ENCODE results near the gene MYO1B.
"Not testable (repeated sequence)": the region's sequence is repeated elsewhere in the genome, so short reads cannot be mapped to it uniquely, and the experiment has no call there.

Gene MYO1B

DNA sequence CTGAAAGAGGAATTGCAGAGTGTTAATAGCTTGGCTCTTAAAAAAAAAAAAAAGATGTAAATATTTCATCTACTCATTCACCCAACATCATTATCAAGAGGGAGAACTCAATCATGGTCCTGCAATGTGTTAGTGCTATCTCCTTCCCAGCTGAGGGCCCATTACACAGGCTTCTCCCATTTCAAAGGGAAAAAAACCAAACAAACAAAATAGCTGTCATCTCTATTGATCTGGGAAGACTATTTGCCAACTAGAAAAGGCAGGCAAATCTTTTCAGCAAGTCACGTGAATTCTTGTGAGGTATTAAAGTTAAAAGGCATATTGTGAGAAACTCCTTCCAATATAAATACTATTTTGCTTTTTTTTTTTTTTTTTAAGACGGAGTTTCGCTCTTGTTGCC lies 194.3 kb downstream of the MYO1B start:
- Histone ChIP-seq H3K9me3 (ENCODE audit: control insufficient read depth, insufficient read depth, low read length) (no peaks in the 10 kb centered on the region), H3K4me1 (ENCODE audit: control insufficient read depth, insufficient read depth, low read length) (no peaks in the 10 kb centered on the region), H3K4me3 (ENCODE audit: low read length) (no peak overlapping the region), H3K27me3 (ENCODE audit: control insufficient read depth, insufficient read depth, low read length) (no peaks in the 10 kb centered on the region), H3K36me3 (ENCODE audit: control insufficient read depth, insufficient read depth, low read length) (no peaks in the 10 kb centered on the region), H3K27ac (ENCODE audit: low read length) (no peak overlapping the region)
- DNase-seq (ENCODE audit: low read depth, low spot score): no peak
- no CpG with 5 or more reads among the region's 3 CpGs for WGBS (ENCODE audit: insufficient coverage, insufficient read length)

DNA sequence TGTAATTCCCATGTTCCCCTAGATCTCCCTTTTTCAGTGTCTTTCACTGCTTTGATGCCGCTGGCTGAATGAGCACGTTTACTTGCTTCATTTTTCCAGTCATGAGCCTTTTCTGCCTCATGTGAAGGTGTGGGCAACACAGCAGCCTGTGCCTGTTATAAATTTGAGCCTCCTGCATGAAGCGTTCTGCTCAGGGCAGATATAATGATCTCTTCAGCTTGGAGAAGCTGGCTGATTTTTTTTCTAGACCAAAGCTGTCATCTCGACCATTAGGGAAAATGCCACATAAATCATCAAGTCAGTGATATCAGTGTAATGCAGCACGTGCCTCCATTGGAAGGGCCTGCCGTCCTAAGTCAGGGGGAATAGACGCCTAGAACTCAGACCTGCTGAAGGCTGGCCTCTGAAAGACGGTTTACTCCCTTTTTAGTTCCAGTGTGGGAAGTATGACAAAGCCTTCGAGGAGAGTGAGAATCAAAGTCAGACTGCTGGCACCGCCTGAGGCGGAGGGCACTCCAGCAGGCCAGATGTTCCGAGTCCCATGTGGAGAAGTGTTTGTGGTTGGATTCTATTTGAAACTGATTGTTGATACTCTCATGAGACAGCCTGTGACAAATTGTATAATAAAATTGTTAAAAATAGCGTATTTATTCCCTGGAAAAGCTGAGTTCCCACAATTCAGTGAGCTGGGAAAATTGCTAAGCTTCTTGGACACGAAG lies 196.5 kb downstream of the MYO1B start:
- no peaks in the 10 kb centered on the region for H3K9me3 ChIP-seq (ENCODE audit: control insufficient read depth, insufficient read depth, low read length)
- DNase-seq (ENCODE audit: low read depth, low spot score): no peak
- H3K27me3 ChIP-seq (ENCODE audit: control insufficient read depth, insufficient read depth, low read length): no peaks in the 10 kb centered on the region
- H3K4me1 ChIP-seq (ENCODE audit: control insufficient read depth, insufficient read depth, low read length): no peaks in the 10 kb centered on the region
- H3K36me3 ChIP-seq (ENCODE audit: control insufficient read depth, insufficient read depth, low read length): no peaks in the 10 kb centered on the region
- no peak overlapping the region for H3K4me3 ChIP-seq (ENCODE audit: low read length)
- no CpG with 5 or more reads among the region's 14 CpGs for WGBS (ENCODE audit: insufficient coverage, insufficient read length)
- H3K27ac ChIP-seq (ENCODE audit: low read length): no peak overlapping the region

DNA sequence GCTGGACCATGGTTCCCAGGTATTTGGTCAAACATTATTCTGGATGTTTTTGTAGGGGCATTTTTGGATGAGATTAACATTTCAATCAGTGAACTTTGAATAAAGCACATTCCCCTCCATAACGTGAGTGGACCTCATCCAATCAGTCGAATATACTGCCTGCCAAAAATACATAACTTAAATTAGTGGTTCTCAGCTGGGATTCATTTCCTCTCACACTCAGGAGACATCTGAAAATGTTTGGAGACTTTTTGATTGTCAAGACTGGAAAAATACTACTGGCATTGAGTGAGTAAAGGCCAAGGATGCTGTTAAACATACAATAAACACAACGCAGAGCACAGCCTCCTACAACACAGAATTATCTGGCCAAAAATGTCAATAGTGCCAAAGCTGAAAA lies 198.2 kb downstream of the MYO1B start:
- no peaks in the 10 kb centered on the region for H3K36me3 ChIP-seq (ENCODE audit: control insufficient read depth, insufficient read depth, low read length)
- WGBS (ENCODE audit: insufficient coverage, insufficient read length): no CpG with 5 or more reads among the region's 3 CpGs

DNA sequence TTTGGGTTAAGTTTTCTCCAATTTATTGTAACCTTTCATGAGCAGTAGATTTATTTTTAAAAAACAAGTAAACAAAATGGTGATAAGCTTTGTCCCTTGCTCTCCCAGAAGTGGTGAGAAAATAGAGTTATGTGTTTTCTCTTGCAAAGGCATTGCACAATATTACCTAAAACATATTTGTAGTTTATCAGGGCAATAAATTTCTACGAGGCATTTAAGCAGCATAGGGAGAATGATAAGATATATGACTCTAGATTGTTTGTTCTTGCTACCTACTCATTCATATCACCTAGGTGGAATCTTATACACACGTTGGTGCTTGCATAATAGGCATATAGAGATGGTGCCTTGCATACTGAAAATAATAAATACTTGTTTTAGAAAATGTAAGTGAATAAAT lies 201.7 kb downstream of the MYO1B start:
- no CpG with 5 or more reads among the region's 2 CpGs for WGBS (ENCODE audit: insufficient coverage, insufficient read length)
- Histone ChIP-seq H3K27ac (ENCODE audit: low read length) (no peak overlapping the region), H3K4me1 (ENCODE audit: control insufficient read depth, insufficient read depth, low read length) (no peaks in the 10 kb centered on the region), H3K27me3 (ENCODE audit: control insufficient read depth, insufficient read depth, low read length) (no peaks in the 10 kb centered on the region), H3K9me3 (ENCODE audit: control insufficient read depth, insufficient read depth, low read length) (no peaks in the 10 kb centered on the region), H3K36me3 (ENCODE audit: control insufficient read depth, insufficient read depth, low read length) (no peaks in the 10 kb centered on the region), H3K4me3 (ENCODE audit: low read length) (no peak overlapping the region)
- DNase-seq (ENCODE audit: low read depth, low spot score): no peak

More for the DNA sequence above, 198.2 kb downstream of the MYO1B start:
- Histone ChIP-seq H3K27me3 (ENCODE audit: control insufficient read depth, insufficient read depth, low read length) (no peaks in the 10 kb centered on the region), H3K9me3 (ENCODE audit: control insufficient read depth, insufficient read depth, low read length) (no peaks in the 10 kb centered on the region), H3K4me1 (ENCODE audit: control insufficient read depth, insufficient read depth, low read length) (no peaks in the 10 kb centered on the region), H3K27ac (ENCODE audit: low read length) (no peak overlapping the region), H3K4me3 (ENCODE audit: low read length) (no peak overlapping the region)
- no peak for DNase-seq (ENCODE audit: low read depth, low spot score)

DNA sequence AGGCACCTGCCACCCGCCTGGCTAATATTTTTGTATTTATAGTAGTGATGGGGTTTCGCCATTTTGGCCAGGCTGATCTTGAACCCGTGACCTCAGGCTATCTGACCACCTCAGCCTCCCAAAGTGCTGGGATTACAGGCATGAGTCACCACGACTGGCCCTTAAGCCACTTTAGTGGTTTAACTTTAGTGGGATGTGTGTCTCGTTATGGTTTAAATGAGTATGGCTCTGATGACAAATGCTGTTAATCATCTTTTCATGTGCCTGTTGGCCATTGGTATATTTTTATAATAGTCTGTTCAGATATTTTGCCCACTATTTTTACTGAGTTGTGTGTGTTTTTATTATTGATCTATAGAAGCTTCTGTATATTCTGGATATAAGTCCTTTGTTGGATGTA lies 205.9 kb downstream of the MYO1B start:
- Histone ChIP-seq H3K4me1 (ENCODE audit: control insufficient read depth, insufficient read depth, low read length) (no peaks in the 10 kb centered on the region), H3K27ac (ENCODE audit: low read length) (no peak overlapping the region), H3K4me3 (ENCODE audit: low read length) (no peak overlapping the region), H3K27me3 (ENCODE audit: control insufficient read depth, insufficient read depth, low read length) (no peaks in the 10 kb centered on the region), H3K9me3 (ENCODE audit: control insufficient read depth, insufficient read depth, low read length) (no peaks in the 10 kb centered on the region), H3K36me3 (ENCODE audit: control insufficient read depth, insufficient read depth, low read length) (no peaks in the 10 kb centered on the region)
- WGBS (ENCODE audit: insufficient coverage, insufficient read length): no CpG with 5 or more reads among the region's 5 CpGs
- DNase-seq (ENCODE audit: low read depth, low spot score): no peak

DNA sequence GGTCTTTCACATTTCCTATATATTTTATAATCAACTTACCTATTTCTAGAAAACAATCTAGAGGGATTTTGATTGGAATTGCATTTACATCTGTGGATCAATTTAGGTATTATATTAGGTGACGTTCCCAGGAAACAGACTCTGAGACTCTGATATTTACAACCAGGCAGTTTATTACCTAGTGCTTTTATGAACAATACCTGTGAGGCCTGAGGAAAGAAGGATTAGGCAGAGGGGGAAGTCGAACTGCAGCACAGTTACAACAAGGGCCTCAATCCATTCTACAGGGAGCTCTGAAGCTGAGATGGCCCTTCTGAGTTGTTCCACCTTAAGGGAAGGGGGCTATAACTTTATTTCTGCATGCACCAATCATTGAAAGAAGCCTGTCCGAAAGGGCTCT lies 206.9 kb downstream of the MYO1B start:
- WGBS (ENCODE audit: insufficient coverage, insufficient read length): no CpG with 5 or more reads among the region's 3 CpGs
- Histone ChIP-seq H3K4me3 (ENCODE audit: low read length) (no peak overlapping the region), H3K36me3 (ENCODE audit: control insufficient read depth, insufficient read depth, low read length) (no peaks in the 10 kb centered on the region), H3K4me1 (ENCODE audit: control insufficient read depth, insufficient read depth, low read length) (no peaks in the 10 kb centered on the region), H3K27me3 (ENCODE audit: control insufficient read depth, insufficient read depth, low read length) (no peaks in the 10 kb centered on the region), H3K9me3 (ENCODE audit: control insufficient read depth, insufficient read depth, low read length) (no peaks in the 10 kb centered on the region), H3K27ac (ENCODE audit: low read length) (no peak overlapping the region)
- no peak for DNase-seq (ENCODE audit: low read depth, low spot score)

- Histone ChIP-seq H3K36me3 (ENCODE audit: control insufficient read depth, insufficient read depth, low read length) (no peaks in the 10 kb centered on the region), H3K9me3 (ENCODE audit: control insufficient read depth, insufficient read depth, low read length) (no peaks in the 10 kb centered on the region), H3K27ac (ENCODE audit: low read length) (no peak overlapping the region), H3K27me3 (ENCODE audit: control insufficient read depth, insufficient read depth, low read length) (no peaks in the 10 kb centered on the region), H3K4me3 (ENCODE audit: low read length) (no peak overlapping the region), H3K4me1 (ENCODE audit: control insufficient read depth, insufficient read depth, low read length) (no peaks in the 10 kb centered on the region)
- no peak for DNase-seq (ENCODE audit: low read depth, low spot score)
- WGBS (ENCODE audit: insufficient coverage, insufficient read length): no CpG with 5 or more reads among the region's 6 CpGs
These were observed 208.6 kb downstream of the MYO1B start for GRCh38 chr2:191453761-191454160.

- H3K27me3 ChIP-seq (ENCODE audit: control insufficient read depth, insufficient read depth, low read length); H3K4me3 ChIP-seq (ENCODE audit: low read length); H3K36me3 ChIP-seq (ENCODE audit: control insufficient read depth, insufficient read depth, low read length); H3K27ac ChIP-seq (ENCODE audit: low read length); H3K9me3 ChIP-seq (ENCODE audit: control insufficient read depth, insufficient read depth, low read length); H3K4me1 ChIP-seq (ENCODE audit: control insufficient read depth, insufficient read depth, low read length); DNase-seq (ENCODE audit: low read depth, low spot score): not testable (repeated sequence)
- no CpG with 5 or more reads among the region's 12 CpGs for WGBS (ENCODE audit: insufficient coverage, insufficient read length)
These were observed 211.3 kb downstream of the MYO1B start for GRCh38 chr2:191456506-191456905.

DNA sequence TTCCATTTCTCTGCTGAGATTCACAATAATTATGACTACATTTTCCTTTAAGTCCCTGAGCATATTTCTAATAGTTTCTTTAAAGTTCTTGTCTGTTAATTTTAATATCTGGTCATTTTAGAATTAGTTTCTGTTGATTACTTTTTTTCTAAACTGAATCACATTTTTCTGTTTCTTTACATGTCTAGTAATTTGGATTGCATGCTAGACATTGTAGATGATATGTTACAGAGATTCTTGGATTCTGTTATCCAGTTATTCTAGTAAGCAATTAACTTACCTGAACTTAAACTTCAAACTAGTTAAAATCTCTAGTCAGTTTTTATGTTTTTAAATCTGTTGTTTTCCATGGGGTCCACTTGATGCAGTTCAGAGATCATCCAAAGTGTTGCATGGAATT lies 214.0 kb downstream of the MYO1B start:
- H3K27me3 ChIP-seq (ENCODE audit: control insufficient read depth, insufficient read depth, low read length): no peaks in the 10 kb centered on the region
- DNase-seq (ENCODE audit: low read depth, low spot score): no peak
- no peaks in the 10 kb centered on the region for H3K36me3 ChIP-seq (ENCODE audit: control insufficient read depth, insufficient read depth, low read length)
- H3K4me1 ChIP-seq (ENCODE audit: control insufficient read depth, insufficient read depth, low read length): no peaks in the 10 kb centered on the region
- H3K4me3 ChIP-seq (ENCODE audit: low read length): no peak overlapping the region
- H3K9me3 ChIP-seq (ENCODE audit: control insufficient read depth, insufficient read depth, low read length): no peaks in the 10 kb centered on the region
- no peak overlapping the region for H3K27ac ChIP-seq (ENCODE audit: low read length)

DNA sequence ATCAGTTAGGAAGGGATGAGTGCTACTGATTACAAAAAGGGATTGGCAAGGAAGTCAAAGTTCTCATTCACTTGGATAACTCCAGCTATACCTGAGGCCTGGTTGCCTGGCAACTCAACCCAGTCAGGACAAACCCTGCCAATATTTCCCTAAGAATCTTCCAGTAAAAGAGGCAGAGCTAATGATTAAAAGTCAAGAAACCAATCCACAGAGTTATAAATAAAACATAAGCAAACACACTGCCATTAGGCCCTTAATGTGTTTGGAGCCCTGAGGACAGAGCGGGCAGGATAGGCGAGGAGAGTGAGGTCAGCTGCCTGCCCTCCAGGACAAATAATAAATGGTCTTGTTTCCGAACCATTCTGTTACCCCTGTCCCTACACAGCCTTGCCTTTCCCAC lies 217.2 kb downstream of the MYO1B start:
- WGBS (ENCODE audit: insufficient coverage, insufficient read length): no CpG with 5 or more reads among the region's 3 CpGs
- DNase-seq (ENCODE audit: low read depth, low spot score): no peak
- no peaks in the 10 kb centered on the region for H3K9me3 ChIP-seq (ENCODE audit: control insufficient read depth, insufficient read depth, low read length)
- no peaks in the 10 kb centered on the region for H3K36me3 ChIP-seq (ENCODE audit: control insufficient read depth, insufficient read depth, low read length)
- H3K4me3 ChIP-seq (ENCODE audit: low read length): no peak overlapping the region
- no peaks in the 10 kb centered on the region for H3K4me1 ChIP-seq (ENCODE audit: control insufficient read depth, insufficient read depth, low read length)
- no peak overlapping the region for H3K27ac ChIP-seq (ENCODE audit: low read length)
- H3K27me3 ChIP-seq (ENCODE audit: control insufficient read depth, insufficient read depth, low read length): no peaks in the 10 kb centered on the region

GRCh38 chr2:191463790-191464189 lies 218.6 kb downstream of the MYO1B start:
- Histone ChIP-seq H3K36me3 (ENCODE audit: control insufficient read depth, insufficient read depth, low read length) (no peaks in the 10 kb centered on the region), H3K4me1 (ENCODE audit: control insufficient read depth, insufficient read depth, low read length) (no peaks in the 10 kb centered on the region), H3K4me3 (ENCODE audit: low read length) (no peak overlapping the region), H3K27ac (ENCODE audit: low read length) (no peak overlapping the region), H3K9me3 (ENCODE audit: control insufficient read depth, insufficient read depth, low read length) (no peaks in the 10 kb centered on the region), H3K27me3 (ENCODE audit: control insufficient read depth, insufficient read depth, low read length) (no peaks in the 10 kb centered on the region)
- no CpG with 5 or more reads among the region's 2 CpGs for WGBS (ENCODE audit: insufficient coverage, insufficient read length)
- no peak for DNase-seq (ENCODE audit: low read depth, low spot score)

Data from iPS DF 6.9 (cell line).